ENCODE results near the gene GRPR.

Gene GRPR
- 0.04 to 0.18 reads per million in 2 experiments for total RNA-seq

- DNase-seq (ENCODE audit: low read depth) = peak; percentile 29
These were observed at the start of gene GRPR for GRCh38 chrX:16123222-16123786. TSS of gene GRPR (plus strand) at chrX:16123565. CDS start at chrX:16123954, 389 bp downstream.

GRCh38 chrX:16075087-16075486, 48.3 kb upstream of the GRPR start:
- DNase-seq (ENCODE audit: low read depth) = no peak

- DNase-seq (ENCODE audit: low read depth) = no peak
These were observed 46.5 kb upstream of the GRPR start for GRCh38 chrX:16076834-16077233.

GRCh38 chrX:16077811-16078210, 45.6 kb upstream of the GRPR start:
- no peak for DNase-seq (ENCODE audit: low read depth)

- DNase-seq (ENCODE audit: low read depth) = no peak
These were observed 42.0 kb upstream of the GRPR start for GRCh38 chrX:16081357-16081756.

- no peak for DNase-seq (ENCODE audit: low read depth)
These were observed 40.8 kb upstream of the GRPR start for GRCh38 chrX:16082470-16083085.

- no peak for DNase-seq (ENCODE audit: low read depth)
These were observed 36.3 kb upstream of the GRPR start for GRCh38 chrX:16087076-16087475.

- no peak for DNase-seq (ENCODE audit: low read depth)
These were observed 34.3 kb upstream of the GRPR start for GRCh38 chrX:16089086-16089485.

- no peak for DNase-seq (ENCODE audit: low read depth)
These were observed 27.2 kb upstream of the GRPR start for GRCh38 chrX:16096141-16096540.

GRCh38 chrX:16100673-16101072, 22.7 kb upstream of the GRPR start:
- no peak for DNase-seq (ENCODE audit: low read depth)

- DNase-seq (ENCODE audit: low read depth) = no peak
These were observed 21.8 kb upstream of the GRPR start for GRCh38 chrX:16101581-16101980.

GRCh38 chrX:16103625-16104024, 19.7 kb upstream of the GRPR start:
- no peak for DNase-seq (ENCODE audit: low read depth)

GRCh38 chrX:16112428-16112827, 10.9 kb upstream of the GRPR start:
- DNase-seq (ENCODE audit: low read depth) = no peak

- no peak for DNase-seq (ENCODE audit: low read depth)
These were observed 9.3 kb upstream of the GRPR start for GRCh38 chrX:16113978-16114565.

GRCh38 chrX:16114611-16115010, 8.8 kb upstream of the GRPR start:
- DNase-seq (ENCODE audit: low read depth) = no peak

- DNase-seq (ENCODE audit: low read depth) = no peak
These were observed 3.8 kb upstream of the GRPR start for GRCh38 chrX:16119353-16120220.

- DNase-seq (ENCODE audit: low read depth) = no peak
These were observed 2.9 kb upstream of the GRPR start for GRCh38 chrX:16120431-16120830.

GRCh38 chrX:16124201-16124600, 836 bp downstream of the GRPR start:
- no peak for DNase-seq (ENCODE audit: low read depth)

GRCh38 chrX:16125520-16126149, 2.3 kb downstream of the GRPR start:
- no peak for DNase-seq (ENCODE audit: low read depth)

GRCh38 chrX:16130707-16131106, 7.3 kb downstream of the GRPR start:
- no peak for DNase-seq (ENCODE audit: low read depth)

- DNase-seq (ENCODE audit: low read depth) = no peak
These were observed 11.6 kb downstream of the GRPR start for GRCh38 chrX:16134936-16135335.

GRCh38 chrX:16136080-16136479, 12.7 kb downstream of the GRPR start:
- DNase-seq (ENCODE audit: low read depth) = no peak

Data from T follicular helper cell (primary cell).